ENCODE results near the gene ABI3BP. TPM values are rescaled to one million over a fixed set of nuclear protein-coding genes. Genes with fewer than 3 reads are reported as not detected.

Gene ABI3BP
- total RNA-seq, 1 experiment from 2014 or later: 0.15 TPM

DNA sequence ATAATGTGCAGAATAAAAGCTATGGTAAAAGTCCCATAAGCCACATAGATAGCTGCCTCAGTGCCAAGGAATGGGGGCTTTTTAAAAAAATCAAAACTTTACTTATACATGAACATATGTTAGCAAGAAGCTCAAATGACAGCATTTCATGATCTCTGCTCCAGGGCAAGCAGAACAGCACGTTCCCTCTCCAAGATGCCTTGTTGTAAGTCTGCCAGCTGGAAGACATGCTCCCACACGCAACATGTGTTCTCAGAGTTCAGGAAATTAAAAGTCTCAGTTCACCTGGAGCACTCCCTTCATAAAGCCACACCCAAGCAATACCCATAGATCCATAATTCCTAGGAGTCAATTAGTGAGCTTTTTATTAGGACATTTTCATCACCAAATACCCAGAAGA, 52.2 kb downstream of the ABI3BP start (continued):
- TF ChIP-seq TCF7L2 (IDR thresholded peaks at IDR 0.05; ENCODE audit: borderline replicate concordance, extremely low read depth, insufficient read depth, insufficient read length) (no peak), FOSL1 (IDR thresholded peaks at IDR 0.05; ENCODE audit: low read depth) (no peak), ELF1 (IDR thresholded peaks at IDR 0.05; ENCODE audit: borderline replicate concordance, low read depth) (no peak)
- TF ChIP-seq, protein P1, sequence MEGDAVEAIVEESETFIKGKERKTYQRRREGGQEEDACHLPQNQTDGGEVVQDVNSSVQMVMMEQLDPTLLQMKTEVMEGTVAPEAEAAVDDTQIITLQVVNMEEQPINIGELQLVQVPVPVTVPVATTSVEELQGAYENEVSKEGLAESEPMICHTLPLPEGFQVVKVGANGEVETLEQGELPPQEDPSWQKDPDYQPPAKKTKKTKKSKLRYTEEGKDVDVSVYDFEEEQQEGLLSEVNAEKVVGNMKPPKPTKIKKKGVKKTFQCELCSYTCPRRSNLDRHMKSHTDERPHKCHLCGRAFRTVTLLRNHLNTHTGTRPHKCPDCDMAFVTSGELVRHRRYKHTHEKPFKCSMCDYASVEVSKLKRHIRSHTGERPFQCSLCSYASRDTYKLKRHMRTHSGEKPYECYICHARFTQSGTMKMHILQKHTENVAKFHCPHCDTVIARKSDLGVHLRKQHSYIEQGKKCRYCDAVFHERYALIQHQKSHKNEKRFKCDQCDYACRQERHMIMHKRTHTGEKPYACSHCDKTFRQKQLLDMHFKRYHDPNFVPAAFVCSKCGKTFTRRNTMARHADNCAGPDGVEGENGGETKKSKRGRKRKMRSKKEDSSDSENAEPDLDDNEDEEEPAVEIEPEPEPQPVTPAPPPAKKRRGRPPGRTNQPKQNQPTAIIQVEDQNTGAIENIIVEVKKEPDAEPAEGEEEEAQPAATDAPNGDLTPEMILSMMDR (IDR thresholded peaks at IDR 0.05 in 2 of 3, conservative IDR thresholded peaks at IDR 0.05 in 1 of 3; ENCODE audit: borderline replicate concordance in 1 of 3, insufficient read depth in 1 of 3, low read depth in 2 of 3, low read length in 2 of 3): no peak
- TF ChIP-seq, protein P2, sequence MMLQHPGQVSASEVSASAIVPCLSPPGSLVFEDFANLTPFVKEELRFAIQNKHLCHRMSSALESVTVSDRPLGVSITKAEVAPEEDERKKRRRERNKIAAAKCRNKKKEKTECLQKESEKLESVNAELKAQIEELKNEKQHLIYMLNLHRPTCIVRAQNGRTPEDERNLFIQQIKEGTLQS (IDR thresholded peaks at IDR 0.05): no peak

DNA sequence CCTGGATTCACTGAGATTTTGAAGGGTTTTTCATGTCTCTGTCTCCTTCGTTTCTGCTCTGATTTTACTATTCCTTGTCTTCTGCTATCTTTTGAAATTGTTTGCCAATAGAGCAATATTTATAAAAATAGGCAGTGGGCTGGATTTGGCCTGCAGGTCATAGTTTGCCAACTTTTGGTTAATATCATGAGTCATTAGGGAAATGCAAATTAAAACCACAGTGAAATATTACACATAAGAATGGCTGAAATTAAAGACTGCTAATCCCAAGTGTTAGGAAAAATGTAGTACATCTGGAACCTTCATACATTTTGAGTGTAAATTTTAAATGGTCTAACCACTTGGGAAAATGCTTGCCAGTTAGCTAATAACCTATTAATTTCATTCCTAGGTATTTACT, 56.3 kb downstream of the ABI3BP start:
- H3K9ac ChIP-seq (ENCODE audit: low read length): no peak overlapping the region
- no peaks in the 10 kb centered on the region for H4K20me1 ChIP-seq (ENCODE audit: insufficient read depth)
- TF ChIP-seq SP1 (IDR thresholded peaks at IDR 0.05; ENCODE audit: low read depth) (no peak), ZNF274 (IDR thresholded peaks at IDR 0.05; ENCODE audit: low read depth, low read length) (no peak), EZH2phosphoT487 (IDR thresholded peaks at IDR 0.05; ENCODE audit: borderline replicate concordance) (no peak), CBX3 (IDR thresholded peaks at IDR 0.05; ENCODE audit: low read depth) (no peak), CEBPB (IDR thresholded peaks at IDR 0.05; ENCODE audit: low read depth) (no peak), JUND (IDR thresholded peaks at IDR 0.05) (no peak), TCF7L2 (IDR thresholded peaks at IDR 0.05; ENCODE audit: borderline replicate concordance, extremely low read depth, insufficient read depth, insufficient read length) (no peak), POLR2A (IDR thresholded peaks at IDR 0.05; ENCODE audit: borderline replicate concordance, extremely low read depth, insufficient read depth, insufficient read length) (no peak), SRF (IDR thresholded peaks at IDR 0.05; ENCODE audit: low read depth) (no peak)
- TF ChIP-seq, protein P3, sequence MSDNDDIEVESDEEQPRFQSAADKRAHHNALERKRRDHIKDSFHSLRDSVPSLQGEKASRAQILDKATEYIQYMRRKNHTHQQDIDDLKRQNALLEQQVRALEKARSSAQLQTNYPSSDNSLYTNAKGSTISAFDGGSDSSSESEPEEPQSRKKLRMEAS (IDR thresholded peaks at IDR 0.05): no peak
- TF ChIP-seq, protein P4, sequence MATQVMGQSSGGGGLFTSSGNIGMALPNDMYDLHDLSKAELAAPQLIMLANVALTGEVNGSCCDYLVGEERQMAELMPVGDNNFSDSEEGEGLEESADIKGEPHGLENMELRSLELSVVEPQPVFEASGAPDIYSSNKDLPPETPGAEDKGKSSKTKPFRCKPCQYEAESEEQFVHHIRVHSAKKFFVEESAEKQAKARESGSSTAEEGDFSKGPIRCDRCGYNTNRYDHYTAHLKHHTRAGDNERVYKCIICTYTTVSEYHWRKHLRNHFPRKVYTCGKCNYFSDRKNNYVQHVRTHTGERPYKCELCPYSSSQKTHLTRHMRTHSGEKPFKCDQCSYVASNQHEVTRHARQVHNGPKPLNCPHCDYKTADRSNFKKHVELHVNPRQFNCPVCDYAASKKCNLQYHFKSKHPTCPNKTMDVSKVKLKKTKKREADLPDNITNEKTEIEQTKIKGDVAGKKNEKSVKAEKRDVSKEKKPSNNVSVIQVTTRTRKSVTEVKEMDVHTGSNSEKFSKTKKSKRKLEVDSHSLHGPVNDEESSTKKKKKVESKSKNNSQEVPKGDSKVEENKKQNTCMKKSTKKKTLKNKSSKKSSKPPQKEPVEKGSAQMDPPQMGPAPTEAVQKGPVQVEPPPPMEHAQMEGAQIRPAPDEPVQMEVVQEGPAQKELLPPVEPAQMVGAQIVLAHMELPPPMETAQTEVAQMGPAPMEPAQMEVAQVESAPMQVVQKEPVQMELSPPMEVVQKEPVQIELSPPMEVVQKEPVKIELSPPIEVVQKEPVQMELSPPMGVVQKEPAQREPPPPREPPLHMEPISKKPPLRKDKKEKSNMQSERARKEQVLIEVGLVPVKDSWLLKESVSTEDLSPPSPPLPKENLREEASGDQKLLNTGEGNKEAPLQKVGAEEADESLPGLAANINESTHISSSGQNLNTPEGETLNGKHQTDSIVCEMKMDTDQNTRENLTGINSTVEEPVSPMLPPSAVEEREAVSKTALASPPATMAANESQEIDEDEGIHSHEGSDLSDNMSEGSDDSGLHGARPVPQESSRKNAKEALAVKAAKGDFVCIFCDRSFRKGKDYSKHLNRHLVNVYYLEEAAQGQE (IDR thresholded peaks at IDR 0.05; ENCODE audit: low read depth): no peak
- TF ChIP-seq, protein P2 (IDR thresholded peaks at IDR 0.05): no peak
- no peak for ATAC-seq
- no peaks in the 10 kb centered on the region for H3K36me3 ChIP-seq (ENCODE audit: control insufficient read depth in 1 of 2, insufficient read depth in 2 of 2, low read length in 2 of 2)
- intact Hi-C loops (cut with micrococcal nuclease): no loop called here
- no TSS peak for BruUV-seq (replicated peaks)
- H3K9me3 ChIP-seq (ENCODE audit: control insufficient read depth in 1 of 2, insufficient read depth in 1 of 2, low read depth in 1 of 2, low read length in 2 of 2): no peaks in the 10 kb centered on the region
- H3K79me2 ChIP-seq (ENCODE audit: insufficient read depth, low read length): no peaks in the 10 kb centered on the region
- no peak overlapping the region for H3K4me2 ChIP-seq (ENCODE audit: low read length)
- ChIA-PET POLR2A (no interaction called here), CTCF (no interaction called here), RAD21 (ENCODE audit: low non-redundant PET in 1 of 2, low total read pairs in 2 of 2, uncharacterized antibody in 2 of 2, unreplicated experiment in 2 of 2) (no interaction called here)
- no peak overlapping the region for H2AFZ ChIP-seq (ENCODE audit: low read depth, low read length, poor library complexity, severe bottlenecking)
- no peak overlapping the region for H3K27ac ChIP-seq (ENCODE audit: low read depth, low read length)
- H3K4me3 ChIP-seq (replicated peaks in 1 of 2; ENCODE audit: low read depth in 1 of 2, low read length in 2 of 2): no peak overlapping the region
- no peaks in the 10 kb centered on the region for H3K4me1 ChIP-seq (ENCODE audit: control insufficient read depth in 1 of 2, insufficient read depth in 2 of 2, low read length in 2 of 2)
- H3K9me2 ChIP-seq (ENCODE audit: insufficient read depth): no peaks in the 10 kb centered on the region
- no peak for DNase-seq (ENCODE audit: low read depth, low spot score)
- no peaks in the 10 kb centered on the region for H3K27me3 ChIP-seq (ENCODE audit: insufficient read depth, low read length)
